ENCODE results near the gene EGLN3.

Gene EGLN3

DNA sequence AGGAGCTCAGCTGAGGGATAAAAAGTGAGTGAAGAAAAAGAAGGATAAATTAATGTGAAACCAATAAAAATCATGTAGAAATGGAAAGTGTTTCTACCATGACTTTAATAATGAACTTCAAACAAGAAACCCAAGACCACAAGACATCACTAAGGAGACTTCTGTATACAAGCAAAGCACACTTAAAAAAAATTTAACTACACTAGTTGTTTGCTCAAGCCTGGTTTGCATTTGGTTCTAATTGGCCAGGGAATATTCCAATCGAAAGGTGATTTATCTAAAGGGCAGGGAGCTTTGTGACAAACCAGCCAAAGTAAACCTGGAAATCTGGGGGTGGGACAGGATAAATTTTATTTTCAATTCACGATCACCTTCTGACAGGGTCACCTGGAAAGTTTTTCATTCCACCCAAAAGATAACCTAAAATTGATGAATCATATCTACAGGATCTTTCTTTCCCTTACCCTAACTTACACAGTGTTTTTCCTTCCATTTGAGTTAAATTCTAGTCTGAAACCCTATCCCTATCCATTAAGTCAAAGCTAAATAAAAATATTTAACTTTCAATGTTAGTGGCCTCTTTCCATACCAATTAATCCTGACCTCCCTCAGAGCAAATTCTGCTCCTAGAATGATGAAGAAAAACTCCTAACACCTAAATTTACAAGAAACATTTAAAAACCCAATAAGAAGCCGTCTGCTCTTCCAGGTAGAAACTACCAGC, 2.6 kb downstream of the EGLN3 start:
- no peak for ATAC-seq
- no peak for TF ChIP-seq ESRRG (CRISPR knock-in tag; IDR thresholded peaks at IDR 0.05)
- TF ChIP-seq ISL1 (CRISPR knock-in tag; IDR thresholded peaks at IDR 0.05), result no peak
- TF ChIP-seq RARB (CRISPR knock-in tag; IDR thresholded peaks at IDR 0.05), result no peak
- no peak for TF ChIP-seq OSR1 (CRISPR knock-in tag; IDR thresholded peaks at IDR 0.05)
- TF ChIP-seq PPARA (CRISPR knock-in tag; IDR thresholded peaks at IDR 0.05; ENCODE audit: borderline replicate concordance), result no peak
- no peak for TF ChIP-seq CSDC2 (CRISPR knock-in tag; IDR thresholded peaks at IDR 0.05)
- TF ChIP-seq TCF4 (CRISPR knock-in tag; IDR thresholded peaks at IDR 0.05; ENCODE audit: borderline replicate concordance), result no peak
- TF ChIP-seq, protein P1, sequence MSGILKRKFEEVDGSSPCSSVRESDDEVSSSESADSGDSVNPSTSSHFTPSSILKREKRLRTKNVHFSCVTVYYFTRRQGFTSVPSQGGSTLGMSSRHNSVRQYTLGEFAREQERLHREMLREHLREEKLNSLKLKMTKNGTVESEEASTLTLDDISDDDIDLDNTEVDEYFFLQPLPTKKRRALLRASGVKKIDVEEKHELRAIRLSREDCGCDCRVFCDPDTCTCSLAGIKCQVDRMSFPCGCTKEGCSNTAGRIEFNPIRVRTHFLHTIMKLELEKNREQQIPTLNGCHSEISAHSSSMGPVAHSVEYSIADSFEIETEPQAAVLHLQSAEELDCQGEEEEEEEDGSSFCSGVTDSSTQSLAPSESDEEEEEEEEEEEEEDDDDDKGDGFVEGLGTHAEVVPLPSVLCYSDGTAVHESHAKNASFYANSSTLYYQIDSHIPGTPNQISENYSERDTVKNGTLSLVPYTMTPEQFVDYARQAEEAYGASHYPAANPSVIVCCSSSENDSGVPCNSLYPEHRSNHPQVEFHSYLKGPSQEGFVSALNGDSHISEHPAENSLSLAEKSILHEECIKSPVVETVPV (CRISPR knock-in tag; IDR thresholded peaks at IDR 0.05), result no peak
- no peak for TF ChIP-seq ARNTL (CRISPR knock-in tag; IDR thresholded peaks at IDR 0.05; ENCODE audit: borderline replicate concordance, low read depth)
- TF ChIP-seq SNAI2 (CRISPR knock-in tag; IDR thresholded peaks at IDR 0.05), result no peak
- TF ChIP-seq, protein P2, sequence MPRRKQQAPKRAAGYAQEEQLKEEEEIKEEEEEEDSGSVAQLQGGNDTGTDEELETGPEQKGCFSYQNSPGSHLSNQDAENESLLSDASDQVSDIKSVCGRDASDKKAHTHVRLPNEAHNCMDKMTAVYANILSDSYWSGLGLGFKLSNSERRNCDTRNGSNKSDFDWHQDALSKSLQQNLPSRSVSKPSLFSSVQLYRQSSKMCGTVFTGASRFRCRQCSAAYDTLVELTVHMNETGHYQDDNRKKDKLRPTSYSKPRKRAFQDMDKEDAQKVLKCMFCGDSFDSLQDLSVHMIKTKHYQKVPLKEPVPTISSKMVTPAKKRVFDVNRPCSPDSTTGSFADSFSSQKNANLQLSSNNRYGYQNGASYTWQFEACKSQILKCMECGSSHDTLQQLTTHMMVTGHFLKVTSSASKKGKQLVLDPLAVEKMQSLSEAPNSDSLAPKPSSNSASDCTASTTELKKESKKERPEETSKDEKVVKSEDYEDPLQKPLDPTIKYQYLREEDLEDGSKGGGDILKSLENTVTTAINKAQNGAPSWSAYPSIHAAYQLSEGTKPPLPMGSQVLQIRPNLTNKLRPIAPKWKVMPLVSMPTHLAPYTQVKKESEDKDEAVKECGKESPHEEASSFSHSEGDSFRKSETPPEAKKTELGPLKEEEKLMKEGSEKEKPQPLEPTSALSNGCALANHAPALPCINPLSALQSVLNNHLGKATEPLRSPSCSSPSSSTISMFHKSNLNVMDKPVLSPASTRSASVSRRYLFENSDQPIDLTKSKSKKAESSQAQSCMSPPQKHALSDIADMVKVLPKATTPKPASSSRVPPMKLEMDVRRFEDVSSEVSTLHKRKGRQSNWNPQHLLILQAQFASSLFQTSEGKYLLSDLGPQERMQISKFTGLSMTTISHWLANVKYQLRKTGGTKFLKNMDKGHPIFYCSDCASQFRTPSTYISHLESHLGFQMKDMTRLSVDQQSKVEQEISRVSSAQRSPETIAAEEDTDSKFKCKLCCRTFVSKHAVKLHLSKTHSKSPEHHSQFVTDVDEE (CRISPR knock-in tag; IDR thresholded peaks at IDR 0.05), result no peak
- no peak for TF ChIP-seq ZC3H10 (CRISPR knock-in tag; IDR thresholded peaks at IDR 0.05)
- TF ChIP-seq GLIS3 (CRISPR knock-in tag; IDR thresholded peaks at IDR 0.05), result no peak
- no peak for TF ChIP-seq ZNF70 (CRISPR knock-in tag; IDR thresholded peaks at IDR 0.05)
- TF ChIP-seq BACH2 (CRISPR knock-in tag; IDR thresholded peaks at IDR 0.05; ENCODE audit: borderline replicate concordance), result no peak
- no peak for TF ChIP-seq ZFP30 (CRISPR knock-in tag; IDR thresholded peaks at IDR 0.05)
- TF ChIP-seq, protein P3, sequence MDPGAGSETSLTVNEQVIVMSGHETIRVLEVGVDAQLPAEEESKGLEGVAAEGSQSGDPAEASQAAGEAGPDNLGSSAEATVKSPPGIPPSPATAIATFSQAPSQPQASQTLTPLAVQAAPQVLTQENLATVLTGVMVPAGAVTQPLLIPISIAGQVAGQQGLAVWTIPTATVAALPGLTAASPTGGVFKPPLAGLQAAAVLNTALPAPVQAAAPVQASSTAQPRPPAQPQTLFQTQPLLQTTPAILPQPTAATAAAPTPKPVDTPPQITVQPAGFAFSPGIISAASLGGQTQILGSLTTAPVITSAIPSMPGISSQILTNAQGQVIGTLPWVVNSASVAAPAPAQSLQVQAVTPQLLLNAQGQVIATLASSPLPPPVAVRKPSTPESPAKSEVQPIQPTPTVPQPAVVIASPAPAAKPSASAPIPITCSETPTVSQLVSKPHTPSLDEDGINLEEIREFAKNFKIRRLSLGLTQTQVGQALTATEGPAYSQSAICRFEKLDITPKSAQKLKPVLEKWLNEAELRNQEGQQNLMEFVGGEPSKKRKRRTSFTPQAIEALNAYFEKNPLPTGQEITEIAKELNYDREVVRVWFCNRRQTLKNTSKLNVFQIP (CRISPR knock-in tag; IDR thresholded peaks at IDR 0.05; ENCODE audit: borderline replicate concordance, low read depth), result no peak
- no peak for TF ChIP-seq ZFP3 (CRISPR knock-in tag; IDR thresholded peaks at IDR 0.05)

DNA sequence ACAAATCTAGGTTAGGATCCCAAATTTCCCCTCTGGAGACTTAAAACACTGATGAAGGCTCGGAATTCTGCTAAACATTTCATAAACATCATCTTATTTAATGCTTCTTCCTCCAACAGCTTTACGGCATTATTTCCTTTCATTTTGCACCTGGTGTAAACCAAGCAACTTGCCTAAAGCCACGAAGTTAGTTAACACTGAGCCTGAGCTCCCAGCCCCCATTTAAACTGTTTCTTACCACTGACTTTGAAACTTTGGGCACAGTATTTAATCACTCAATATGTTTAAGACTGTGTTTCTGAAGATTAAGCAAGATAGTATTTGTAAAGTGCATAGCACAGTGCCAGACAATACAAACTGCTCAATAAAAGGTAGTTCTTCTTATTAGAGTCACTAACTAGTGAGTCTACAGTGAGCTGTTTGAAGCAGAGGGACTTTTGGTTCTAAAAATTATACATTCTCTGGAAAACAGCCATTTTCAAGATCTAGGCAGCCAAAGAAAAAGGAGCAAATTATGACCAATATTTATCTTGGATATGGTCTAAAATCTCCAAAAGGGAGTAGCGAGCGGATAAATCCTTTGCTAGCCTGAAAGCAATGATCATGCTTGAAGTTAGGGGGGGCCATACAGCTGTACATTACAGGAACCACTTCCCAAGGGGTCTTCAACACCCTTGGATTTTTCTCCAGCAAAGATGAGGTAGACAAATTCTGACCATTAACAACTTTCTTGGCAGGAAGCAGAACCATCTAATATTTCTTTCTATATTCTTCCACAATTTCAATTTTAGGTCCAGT, 4.0 kb downstream of the EGLN3 start:
- ATAC-seq, result no peak
- TF ChIP-seq PPARA (CRISPR knock-in tag; IDR thresholded peaks at IDR 0.05; ENCODE audit: borderline replicate concordance) (no peak), ZNF565 (CRISPR knock-in tag; conservative IDR thresholded peaks at IDR 0.05; ENCODE audit: low read depth) (no peak), TOX (CRISPR knock-in tag; IDR thresholded peaks at IDR 0.05; ENCODE audit: borderline replicate concordance) (no peak), ISL1 (CRISPR knock-in tag; IDR thresholded peaks at IDR 0.05) (no peak), ESRRG (CRISPR knock-in tag; IDR thresholded peaks at IDR 0.05) (no peak), ARNTL (CRISPR knock-in tag; IDR thresholded peaks at IDR 0.05; ENCODE audit: borderline replicate concordance, low read depth) (no peak)
- TF ChIP-seq, protein P1 (CRISPR knock-in tag; IDR thresholded peaks at IDR 0.05), result no peak
- TF ChIP-seq, protein P4, sequence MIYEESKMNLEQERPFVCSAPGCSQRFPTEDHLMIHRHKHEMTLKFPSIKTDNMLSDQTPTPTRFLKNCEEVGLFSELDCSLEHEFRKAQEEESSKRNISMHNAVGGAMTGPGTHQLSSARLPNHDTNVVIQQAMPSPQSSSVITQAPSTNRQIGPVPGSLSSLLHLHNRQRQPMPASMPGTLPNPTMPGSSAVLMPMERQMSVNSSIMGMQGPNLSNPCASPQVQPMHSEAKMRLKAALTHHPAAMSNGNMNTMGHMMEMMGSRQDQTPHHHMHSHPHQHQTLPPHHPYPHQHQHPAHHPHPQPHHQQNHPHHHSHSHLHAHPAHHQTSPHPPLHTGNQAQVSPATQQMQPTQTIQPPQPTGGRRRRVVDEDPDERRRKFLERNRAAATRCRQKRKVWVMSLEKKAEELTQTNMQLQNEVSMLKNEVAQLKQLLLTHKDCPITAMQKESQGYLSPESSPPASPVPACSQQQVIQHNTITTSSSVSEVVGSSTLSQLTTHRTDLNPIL (CRISPR knock-in tag; IDR thresholded peaks at IDR 0.05; ENCODE audit: low read depth), result no peak
- TF ChIP-seq, protein P2 (CRISPR knock-in tag; IDR thresholded peaks at IDR 0.05), result no peak
- TF ChIP-seq, protein P3 (CRISPR knock-in tag; IDR thresholded peaks at IDR 0.05; ENCODE audit: borderline replicate concordance, low read depth), result no peak
